CD4-positive, alpha-beta T cell treated with Interleukin-21 for 1 hour (primary cell): ENCODE measurements around the gene PLPP3.

Source experiments
- DNase-seq: peaks from one replicate; pipeline ENCODE4 v3.0.0-alpha.2; 2020

The PLPP3 gene

GRCh38 chr1:56517404-56518130, 61.8 kb downstream of the PLPP3 start:
- no peak for DNase-seq

- no peak for DNase-seq
Measured at GRCh38 chr1:56516539-56517252, 62.7 kb downstream of the PLPP3 start.

- DNase-seq = no peak
Measured at GRCh38 chr1:56515898-56516538, 63.3 kb downstream of the PLPP3 start.

GRCh38 chr1:56512724-56513494, 66.5 kb downstream of the PLPP3 start:
- no peak for DNase-seq

- DNase-seq = no peak
Measured at GRCh38 chr1:56511766-56512165, 67.6 kb downstream of the PLPP3 start.

- DNase-seq = no peak
Measured at GRCh38 chr1:56511364-56511763, 68.0 kb downstream of the PLPP3 start.

GRCh38 chr1:56510642-56511021, 68.7 kb downstream of the PLPP3 start:
- no peak for DNase-seq

GRCh38 chr1:56509713-56510641, 69.4 kb downstream of the PLPP3 start:
- DNase-seq = no peak

GRCh38 chr1:56508523-56508983, 70.8 kb downstream of the PLPP3 start:
- DNase-seq = no peak

GRCh38 chr1:56507925-56508522, 71.3 kb downstream of the PLPP3 start:
- DNase-seq = no peak

- DNase-seq = no peak
Measured at GRCh38 chr1:56506951-56507491, 72.3 kb downstream of the PLPP3 start.

- DNase-seq = no peak
Measured at GRCh38 chr1:56505792-56506743, 73.3 kb downstream of the PLPP3 start.

GRCh38 chr1:56502700-56503245, 76.6 kb downstream of the PLPP3 start:
- no peak for DNase-seq

GRCh38 chr1:56501888-56502287, 77.5 kb downstream of the PLPP3 start:
- DNase-seq = no peak

- no peak for DNase-seq
Measured at GRCh38 chr1:56501426-56501825, 77.9 kb downstream of the PLPP3 start.

- no peak for DNase-seq
Measured at GRCh38 chr1:56496821-56497772, 82.3 kb downstream of the PLPP3 start.

GRCh38 chr1:56496158-56496557, 83.2 kb downstream of the PLPP3 start:
- DNase-seq = no peak

- DNase-seq = no peak
Measured at GRCh38 chr1:56495538-56495937, 83.8 kb downstream of the PLPP3 start.

GRCh38 chr1:56494306-56494705, 85.1 kb downstream of the PLPP3 start:
- no peak for DNase-seq
